Upper lobe of left lung (tissue), 6 donors: ENCODE results near the gene BBLN. TPM values are rescaled to one million over a fixed set of nuclear protein-coding genes. Genes with fewer than 3 reads are reported as not detected.

Experiments used
- ATAC-seq, 2 donors: fragments of 200-7000 bp; cut with Tn5 transposase; one replicate each; pipeline ENCODE4 v1.9.1; 2022; ENCODE audit warnings: mild to moderate bottlenecking in 2 of 2, moderate library complexity in 2 of 2; ENCODE audit not compliant: low FRiP score in 2 of 2
- DNase-seq, 2 donors: peaks; one replicate each; pipeline ENCODE4 v3.0.0-alpha.2; 2019 to 2020
- H3K27ac ChIP-seq, 4 donors: fragments of 200-600 bp; sonication (generic); one replicate each; pipeline ENCODE4 v1.5.1; 2016 to 2019
- H3K27me3 ChIP-seq, 4 donors: fragments of 200-600 bp; sonication (generic); one replicate each; pipeline ENCODE4 v1.5.1; 2017 to 2019
- H3K36me3 ChIP-seq, 4 donors: fragments of 200-600 bp; sonication (generic); one replicate each; pipeline ENCODE4 v1.5.1; 2016 to 2019
- H3K4me1 ChIP-seq, 4 donors: fragments of 200-600 bp; sonication (generic); one replicate each; pipeline ENCODE4 v1.5.1; 2018 to 2019
- H3K4me3 ChIP-seq, 4 donors: fragments of 200-600 bp; sonication (generic); one replicate each; pipeline ENCODE4 v1.5.1; 2017 to 2019; ENCODE audit warnings: mild to moderate bottlenecking in 2 of 4, moderate library complexity in 1 of 4
- H3K9me3 ChIP-seq, 4 donors: fragments of 200-600 bp; sonication (generic); one replicate each; pipeline ENCODE4 v1.5.1; 2018 to 2019
- CTCF ChIP-seq, 6 experiments: fragments of 450-650 bp in 4 of 6; fragments of 200-600 bp in 2 of 6; sonication (generic) in 2 of 6; IDR thresholded peaks; one replicate each; pipeline ENCODE4 v1.5.1; 2016 to 2019; ENCODE audit warnings: antibody characterized with exemption in 6 of 6
- EP300 ChIP-seq, 4 donors: sonication (generic); formaldehyde crosslinking; IDR thresholded peaks; one replicate each; pipeline ENCODE4 v1.5.1; 2017; ENCODE audit warnings: antibody characterized with exemption in 4 of 4, control low read depth in 2 of 4
- POLR2A ChIP-seq, 4 donors: fragments of 450-650 bp; IDR thresholded peaks; one replicate each; pipeline ENCODE4 v1.5.1; 2016 to 2017; ENCODE audit warnings: antibody characterized with exemption in 4 of 4, mild to moderate bottlenecking in 2 of 4
- POLR2AphosphoS5 ChIP-seq, 2 donors: sonication (generic); formaldehyde crosslinking; IDR thresholded peaks; one replicate each; pipeline ENCODE4 v1.5.1; 2017; ENCODE audit warnings: antibody characterized with exemption in 2 of 2
- WGBS, 2 donors: methylation state at CpG; one replicate each; pipeline ENCODE4 v1.1.5; 2017 to 2018; 5-methylcytosine and 5-hydroxymethylcytosine counted together
- total RNA-seq, 6 donors: library from RNA; depleted of rRNA in 4 of 6; stranded (reverse); fragments of >200 nt in 4 of 6; gene quantifications; one replicate each; pipeline versions ENCODE4 v1.1.0 to v1.2.1, GENCODE V29; 2016 to 2021
- donor health status: DM: no; HTN: no; CAD: no; lungs with moderate emphysema.
- donor health status: DM: no; HTN: yes; CAD: no; lungs with severe emphysema.

Gene BBLN
- total RNA-seq, 6 donors from 2014 or later: 62.4 to 204 (median 102) TPM

GRCh38 chr9:128208386-128208785, 48.3 kb downstream of the BBLN start:
- Histone ChIP-seq H3K9me3 (no peaks in the 10 kb centered on the region), H3K27me3 (peaks cover 0 to 16% (median 8%) of the 10 kb centered on the region in 4 donors), H3K36me3 (no peaks in the 10 kb centered on the region), H3K4me3 (no peak overlapping the region), H3K4me1 (peaks cover 10 to 11% (median 10%) of the 10 kb centered on the region in 4 donors), H3K27ac (no peak overlapping the region)
- DNase-seq (no peak), ATAC-seq (no peak)
- 79 to 87% methylated on average over 7 of the region's 7 CpGs for WGBS, 2 donors
- TF ChIP-seq POLR2AphosphoS5 (IDR thresholded peaks at IDR 0.05) (no peak), POLR2A (IDR thresholded peaks at IDR 0.05) (no peak), EP300 (IDR thresholded peaks at IDR 0.05) (no peak), CTCF (IDR thresholded peaks at IDR 0.05) (no peak)

GRCh38 chr9:128208946-128209669, 49.0 kb downstream of the BBLN start:
- 72 to 73% methylated on average over 12 to 15 of the region's 15 CpGs for WGBS, 2 donors
- Histone ChIP-seq H3K4me1 (peaks cover 3% of the 10 kb centered on the region in 4 donors), H3K27me3 (peaks cover 0 to 9% (median 4%) of the 10 kb centered on the region in 4 donors), H3K36me3 (no peaks in the 10 kb centered on the region), H3K4me3 (no peak overlapping the region), H3K27ac (no peak overlapping the region), H3K9me3 (no peaks in the 10 kb centered on the region)
- no peak for DNase-seq
- no peak for TF ChIP-seq EP300 (IDR thresholded peaks at IDR 0.05)
- no peak for TF ChIP-seq POLR2A (IDR thresholded peaks at IDR 0.05)
- TF ChIP-seq CTCF (IDR thresholded peaks at IDR 0.05): no peak
- no peak for TF ChIP-seq POLR2AphosphoS5 (IDR thresholded peaks at IDR 0.05)
- no peak for ATAC-seq

GRCh38 chr9:128211186-128211980, 51.3 kb downstream of the BBLN start:
- DNase-seq (no peak), ATAC-seq (no peak)
- TF ChIP-seq CTCF (IDR thresholded peaks at IDR 0.05): no peak
- TF ChIP-seq EP300 (IDR thresholded peaks at IDR 0.05): no peak
- no peak for TF ChIP-seq POLR2A (IDR thresholded peaks at IDR 0.05)
- no peak for TF ChIP-seq POLR2AphosphoS5 (IDR thresholded peaks at IDR 0.05)
- Histone ChIP-seq H3K4me3 (no peak overlapping the region), H3K27me3 (no peaks in the 10 kb centered on the region), H3K4me1 (no peaks in the 10 kb centered on the region), H3K9me3 (no peaks in the 10 kb centered on the region), H3K36me3 (no peaks in the 10 kb centered on the region), H3K27ac (no peak overlapping the region)
- WGBS, 2 donors: 63 to 65% methylated on average over 12 of the region's 12 CpGs

- Histone ChIP-seq H3K27me3 (no peaks in the 10 kb centered on the region), H3K9me3 (no peaks in the 10 kb centered on the region), H3K36me3 (no peaks in the 10 kb centered on the region), H3K4me3 (no peak overlapping the region), H3K4me1 (no peaks in the 10 kb centered on the region), H3K27ac (no peak overlapping the region)
- TF ChIP-seq POLR2AphosphoS5 (IDR thresholded peaks at IDR 0.05) (no peak), POLR2A (IDR thresholded peaks at IDR 0.05) (no peak), CTCF (IDR thresholded peaks at IDR 0.05) (no peak), EP300 (IDR thresholded peaks at IDR 0.05) (no peak)
- WGBS, 2 donors: 82 to 84% methylated on average over 2 of the region's 2 CpGs
- no peak for DNase-seq
- ATAC-seq: no peak
Measured at GRCh38 chr9:128211981-128212281, 51.9 kb downstream of the BBLN start.

Other genes with a start within 250 kb of the BBLN start
- 100 to 1,000 TPM in 1 of 6 donors, 10 to 100 TPM in 5; 41.3 to 105 (median 56.2) TPM for gene ST6GALNAC4, start 243.2 kb upstream of the BBLN start, total RNA-seq
- gene PIP5KL1, start 229.5 kb upstream of the BBLN start, total RNA-seq: 10 to 100 TPM in 3 of 6 donors, 1 to 10 TPM in 3; 4.1 to 38.8 (median 10.0) TPM
- gene DPM2, start 222.4 kb upstream of the BBLN start, total RNA-seq: 10 to 100 TPM; 20.1 to 40.7 (median 25.6) TPM
- 10 to 100 TPM; 17.8 to 60.7 (median 48.0) TPM for gene EEIG1, start 179.3 kb upstream of the BBLN start, total RNA-seq
- gene NAIF1, start 92.9 kb upstream of the BBLN start, total RNA-seq: 10 to 100 TPM in 5 of 6 donors, 1 to 10 TPM in 1; 8.0 to 37.7 (median 13.0) TPM
- 10 to 100 TPM; 23.6 to 40.2 (median 33.7) TPM for gene SLC25A25, start 92.0 kb upstream of the BBLN start, total RNA-seq
- gene PTGES2, start 32.5 kb upstream of the BBLN start, total RNA-seq: 100 to 1,000 TPM in 1 of 6 donors, 10 to 100 TPM in 5; 45.9 to 116 (median 61.1) TPM
- 100 to 1,000 TPM in 2 of 6 donors, 10 to 100 TPM in 3, 1 to 10 TPM in 1; 9.0 to 193 (median 38.2) TPM for gene LCN2, start 10.8 kb upstream of the BBLN start, total RNA-seq
- 100 to 1,000 TPM in 3 of 6 donors, 10 to 100 TPM in 3; 53.4 to 136 (median 95.5) TPM for gene CIZ1, start 31.3 kb downstream of the BBLN start, total RNA-seq
- gene DNM1, start 43.1 kb downstream of the BBLN start, total RNA-seq: 10 to 100 TPM in 2 of 6 donors, 1 to 10 TPM in 4; 1.4 to 17.8 (median 7.9) TPM
- 100 to 1,000 TPM in 2 of 6 donors, 10 to 100 TPM in 4; 78.4 to 138 (median 93.8) TPM for gene GOLGA2, start 115.7 kb downstream of the BBLN start, total RNA-seq
- 10 to 100 TPM; 13.7 to 28.3 (median 22.8) TPM for gene SWI5, start 116.0 kb downstream of the BBLN start, total RNA-seq
- 10 to 100 TPM in 3 of 6 donors, 1 to 10 TPM in 3; 6.9 to 24.1 (median 9.7) TPM for gene TRUB2, start 162.2 kb downstream of the BBLN start, total RNA-seq
- 10 to 100 TPM; 36.1 to 83.8 (median 55.2) TPM for gene COQ4, start 162.6 kb downstream of the BBLN start, total RNA-seq
- 10 to 100 TPM; 17.8 to 30.1 (median 19.5) TPM for gene SLC27A4, start 180.3 kb downstream of the BBLN start, total RNA-seq
- gene URM1, start 211.1 kb downstream of the BBLN start, total RNA-seq: 10 to 100 TPM; 11.1 to 57.9 (median 28.7) TPM